HFF-Myc (cell line): Measurements from ENCODE around the gene WIF1.

ENCODE experiments used
- DNase-seq: peaks from one replicate; pipeline ENCODE4 v3.0.0-alpha.2; 2011; ENCODE audit warnings: low read depth; ENCODE audit errors: extremely low read depth
- H3K4me3 ChIP-seq: replicated peaks from 2 replicates; pipeline ENCODE4 v1.5.1; 2011; ENCODE audit warnings: low read depth, mild to moderate bottlenecking, control low read depth, low read length
- CTCF ChIP-seq: IDR thresholded peaks from 2 replicates; pipeline ENCODE4 v1.5.1; 2012; ENCODE audit warnings: mild to moderate bottlenecking, low read depth, low read length, control low read depth; ENCODE audit errors: missing control alignments

The WIF1 gene

GRCh38 chr12:65045269-65045668, 75.8 kb downstream of the WIF1 start:
- H3K4me3 ChIP-seq, result no peak overlapping the region
- TF ChIP-seq CTCF, result no peak
- DNase-seq, result no peak

GRCh38 chr12:65039301-65039700, 81.8 kb downstream of the WIF1 start:
- no peak for TF ChIP-seq CTCF

GRCh38 chr12:65025136-65025535, 96.0 kb downstream of the WIF1 start:
- no peak for TF ChIP-seq CTCF
- H3K4me3 ChIP-seq, result no peak overlapping the region
- DNase-seq, result no peak

More at GRCh38 chr12:65039301-65039700, 81.8 kb downstream of the WIF1 start:
- no peak overlapping the region for H3K4me3 ChIP-seq
- no peak for DNase-seq

GRCh38 chr12:65023485-65023884, 97.6 kb downstream of the WIF1 start:
- TF ChIP-seq CTCF, result no peak
- no peak for DNase-seq
- no peak overlapping the region for H3K4me3 ChIP-seq

- no peak for DNase-seq
- no peak for TF ChIP-seq CTCF
- H3K4me3 ChIP-seq, result no peak overlapping the region
These were observed 98.1 kb downstream of the WIF1 start for GRCh38 chr12:65022960-65023359.

- H3K4me3 ChIP-seq, result no peak overlapping the region
- DNase-seq, result no peak
- no peak for TF ChIP-seq CTCF
These were observed 98.7 kb downstream of the WIF1 start for GRCh38 chr12:65022421-65022820.

GRCh38 chr12:65019696-65020234, 101.3 kb downstream of the WIF1 start:
- no peak overlapping the region for H3K4me3 ChIP-seq
- TF ChIP-seq CTCF, result no peak
- no peak for DNase-seq
